ENCODE results near the gene OPRM1. TPM values are rescaled to one million over a fixed set of nuclear protein-coding genes. Genes with fewer than 3 reads are reported as not detected.

Gene OPRM1
- total RNA-seq, 1 donor from 2014 or later, result not detected

DNA sequence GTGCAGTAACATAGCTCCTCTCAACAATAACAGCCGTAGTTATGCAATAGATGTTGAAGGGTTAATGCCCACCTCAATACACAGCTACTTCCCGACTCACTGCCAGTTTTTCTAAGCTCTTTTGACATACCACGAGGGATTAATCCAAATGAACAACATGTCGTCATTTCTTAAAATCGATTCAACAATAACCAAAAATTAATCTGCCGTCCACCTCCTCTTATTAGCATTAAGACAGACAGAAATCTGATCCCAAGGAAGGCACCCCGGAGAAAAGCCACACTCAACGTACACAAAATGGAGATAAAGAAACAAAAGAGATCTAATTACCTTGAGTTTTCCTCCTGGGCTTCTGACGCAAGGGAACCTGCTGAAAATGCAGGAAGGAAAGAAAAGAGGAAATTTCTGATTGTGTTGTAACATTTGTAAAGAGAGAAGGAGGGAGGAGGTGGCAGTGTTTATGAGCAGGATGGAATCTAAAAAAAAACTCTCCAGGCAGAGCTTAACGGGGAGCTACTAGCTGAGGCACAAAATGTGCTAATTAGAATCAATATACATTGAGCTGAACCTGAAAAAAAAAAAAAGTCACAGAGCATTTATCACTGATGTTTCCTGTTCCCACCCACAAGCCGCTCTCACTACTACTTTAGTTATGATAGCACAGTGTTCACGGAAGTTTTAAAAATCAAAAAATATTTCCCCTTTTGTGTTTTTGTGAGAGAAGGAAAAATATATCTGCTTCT lies 208.2 kb downstream of the OPRM1 start:
- H3K36me3 Mint-ChIP-seq, result no peaks in the 10 kb centered on the region
- H3K27ac ChIP-seq, result peak overlapping the region; percentile 39
- DNase-seq (ENCODE audit: low spot score), result peak; percentile 44
- peak overlapping the region; percentile 75 for H2AFZ ChIP-seq (replicated peaks)
- H3K79me2 ChIP-seq (ENCODE audit: low read depth), result no peaks in the 10 kb centered on the region
- H3K27ac Mint-ChIP-seq, result no peak overlapping the region
- no peaks in the 10 kb centered on the region for H4K20me1 ChIP-seq (ENCODE audit: low read depth)
- peaks cover 42% of the 10 kb centered on the region for H3K4me1 ChIP-seq
- H3K4me3 Mint-ChIP-seq, result peak overlapping the region; percentile 69
- no peaks in the 10 kb centered on the region for H3K27me3 ChIP-seq
- H3K9me3 ChIP-seq (ENCODE audit: low read depth), result no peaks in the 10 kb centered on the region
- H3K9ac ChIP-seq, result no peak overlapping the region
- H3K27me3 Mint-ChIP-seq (ENCODE audit: insufficient read depth, low read depth), result peaks cover 2% of the 10 kb centered on the region
- H3K4me3 ChIP-seq, result peak overlapping the region; percentile 25
- peaks cover 12% of the 10 kb centered on the region for H3F3A ChIP-seq (ENCODE audit: low read depth)
- H3K9me3 Mint-ChIP-seq, result no peaks in the 10 kb centered on the region
- H3K4me1 Mint-ChIP-seq, result peaks cover 14% of the 10 kb centered on the region
- H3K36me3 ChIP-seq, result no peaks in the 10 kb centered on the region
- H3K4me2 ChIP-seq, result peak overlapping the region; percentile 65
- no peak for TF ChIP-seq EZH2phosphoT487 (IDR thresholded peaks at IDR 0.05)
- no peak for TF ChIP-seq EZH2 (IDR thresholded peaks at IDR 0.05)
- TF ChIP-seq, protein P1, sequence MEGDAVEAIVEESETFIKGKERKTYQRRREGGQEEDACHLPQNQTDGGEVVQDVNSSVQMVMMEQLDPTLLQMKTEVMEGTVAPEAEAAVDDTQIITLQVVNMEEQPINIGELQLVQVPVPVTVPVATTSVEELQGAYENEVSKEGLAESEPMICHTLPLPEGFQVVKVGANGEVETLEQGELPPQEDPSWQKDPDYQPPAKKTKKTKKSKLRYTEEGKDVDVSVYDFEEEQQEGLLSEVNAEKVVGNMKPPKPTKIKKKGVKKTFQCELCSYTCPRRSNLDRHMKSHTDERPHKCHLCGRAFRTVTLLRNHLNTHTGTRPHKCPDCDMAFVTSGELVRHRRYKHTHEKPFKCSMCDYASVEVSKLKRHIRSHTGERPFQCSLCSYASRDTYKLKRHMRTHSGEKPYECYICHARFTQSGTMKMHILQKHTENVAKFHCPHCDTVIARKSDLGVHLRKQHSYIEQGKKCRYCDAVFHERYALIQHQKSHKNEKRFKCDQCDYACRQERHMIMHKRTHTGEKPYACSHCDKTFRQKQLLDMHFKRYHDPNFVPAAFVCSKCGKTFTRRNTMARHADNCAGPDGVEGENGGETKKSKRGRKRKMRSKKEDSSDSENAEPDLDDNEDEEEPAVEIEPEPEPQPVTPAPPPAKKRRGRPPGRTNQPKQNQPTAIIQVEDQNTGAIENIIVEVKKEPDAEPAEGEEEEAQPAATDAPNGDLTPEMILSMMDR (IDR thresholded peaks at IDR 0.05), result no peak

DNA sequence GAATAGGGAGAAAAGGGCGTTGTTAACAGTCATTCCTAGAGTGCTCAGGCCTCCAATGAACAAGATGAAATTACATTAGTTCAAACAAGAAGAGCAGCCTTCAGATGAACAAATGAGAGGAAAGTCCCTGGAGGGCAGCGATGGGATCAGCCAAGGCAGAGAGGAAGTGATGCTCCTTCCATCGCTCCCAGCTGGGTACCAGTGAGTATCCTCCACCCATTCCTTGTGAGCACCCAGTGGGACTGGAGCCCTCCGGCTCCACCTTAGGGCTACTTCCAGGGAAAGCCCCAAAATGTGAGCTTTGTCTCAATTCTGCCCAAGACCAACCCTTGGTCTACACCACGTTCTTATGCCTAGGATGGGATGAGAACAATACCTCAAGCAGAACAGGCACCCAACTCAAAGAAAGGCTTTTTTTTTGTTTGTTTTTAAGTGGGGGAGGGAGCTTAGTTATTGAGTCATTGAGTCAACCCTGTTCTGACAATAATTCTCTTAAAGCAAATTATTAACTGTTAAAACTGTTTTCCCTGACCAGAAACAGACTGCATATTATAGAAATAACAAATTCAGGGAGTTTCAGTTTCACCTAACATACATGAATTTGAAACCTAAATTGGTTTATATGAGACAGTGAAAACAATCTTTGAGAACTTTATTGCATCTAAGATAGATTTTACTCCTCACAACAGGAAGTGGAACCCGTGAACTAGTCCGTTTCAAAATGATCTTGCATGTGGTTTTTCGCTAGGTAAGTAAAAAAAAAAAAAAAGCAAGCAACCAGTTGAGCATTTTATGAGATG lies 210.7 kb downstream of the OPRM1 start:
- H3K9me3 ChIP-seq (ENCODE audit: low read depth), result no peaks in the 10 kb centered on the region
- H3K9ac ChIP-seq, result no peak overlapping the region
- peaks cover 9% of the 10 kb centered on the region for H3F3A ChIP-seq (ENCODE audit: low read depth)
- Mint-ChIP-seq H3K27me3 (ENCODE audit: insufficient read depth, low read depth) (no peaks in the 10 kb centered on the region), H3K4me3 (no peak overlapping the region), H3K36me3 (no peaks in the 10 kb centered on the region), H3K27ac (no peak overlapping the region), H3K9me3 (peaks cover 3% of the 10 kb centered on the region), H3K4me1 (peaks cover 12% of the 10 kb centered on the region)
- H3K27ac ChIP-seq, result no peak overlapping the region
- no peak overlapping the region for H3K4me3 ChIP-seq
- H3K4me2 ChIP-seq, result no peak overlapping the region
- H3K4me1 ChIP-seq, result peaks cover 37% of the 10 kb centered on the region
- H3K27me3 ChIP-seq, result no peaks in the 10 kb centered on the region
- no peaks in the 10 kb centered on the region for H4K20me1 ChIP-seq (ENCODE audit: low read depth)
- peak overlapping the region; percentile 26 for H2AFZ ChIP-seq (replicated peaks)
- TF ChIP-seq EZH2phosphoT487 (IDR thresholded peaks at IDR 0.05) (no peak), EZH2 (IDR thresholded peaks at IDR 0.05) (no peak)
- TF ChIP-seq, protein P1 (IDR thresholded peaks at IDR 0.05), result no peak
- no peaks in the 10 kb centered on the region for H3K36me3 ChIP-seq
- DNase-seq (ENCODE audit: low spot score), result no peak
- no peaks in the 10 kb centered on the region for H3K79me2 ChIP-seq (ENCODE audit: low read depth)

DNA sequence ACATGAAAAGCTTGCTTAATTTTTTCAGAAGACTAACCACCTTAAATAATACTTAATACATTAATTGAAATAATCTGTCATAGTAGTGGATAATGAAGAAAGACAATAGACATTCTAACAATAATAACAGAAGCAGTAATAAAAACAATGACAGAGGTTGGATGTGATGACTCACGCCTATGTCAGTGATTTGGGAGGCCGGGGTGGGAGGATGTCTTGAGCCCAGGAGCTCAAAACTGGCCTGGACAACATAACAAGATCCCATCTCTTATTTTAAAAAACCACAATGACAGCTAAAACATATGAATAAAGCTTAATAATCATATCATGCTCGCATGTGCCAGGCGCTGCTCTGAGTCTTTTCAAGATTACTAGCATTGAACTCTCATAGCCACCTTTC lies 212.1 kb downstream of the OPRM1 start:
- no peak overlapping the region for H3K27ac Mint-ChIP-seq
- no peak overlapping the region for H3K4me3 Mint-ChIP-seq
- Histone ChIP-seq H3F3A (ENCODE audit: low read depth) (peaks cover 4% of the 10 kb centered on the region), H3K27ac (no peak overlapping the region), H3K4me1 (peaks cover 24% of the 10 kb centered on the region), H3K4me3 (no peak overlapping the region), H3K9me3 (ENCODE audit: low read depth) (no peaks in the 10 kb centered on the region), H2AFZ (replicated peaks) (no peak overlapping the region), H3K36me3 (no peaks in the 10 kb centered on the region), H3K4me2 (no peak overlapping the region), H3K79me2 (ENCODE audit: low read depth) (no peaks in the 10 kb centered on the region), H4K20me1 (ENCODE audit: low read depth) (no peaks in the 10 kb centered on the region), H3K9ac (no peak overlapping the region), H3K27me3 (no peaks in the 10 kb centered on the region)
- H3K9me3 Mint-ChIP-seq, result peaks cover 9% of the 10 kb centered on the region
- peaks cover 12% of the 10 kb centered on the region for H3K4me1 Mint-ChIP-seq
- H3K36me3 Mint-ChIP-seq, result no peaks in the 10 kb centered on the region
- DNase-seq (ENCODE audit: low spot score), result no peak
- no peaks in the 10 kb centered on the region for H3K27me3 Mint-ChIP-seq (ENCODE audit: insufficient read depth, low read depth)
- TF ChIP-seq EZH2 (IDR thresholded peaks at IDR 0.05) (no peak), EZH2phosphoT487 (IDR thresholded peaks at IDR 0.05) (no peak)
- TF ChIP-seq, protein P1 (IDR thresholded peaks at IDR 0.05), result no peak
